SK-N-SH (cell line): ENCODE measurements around the gene TVP23C.
"Not testable (repeated sequence)": the region's sequence is repeated elsewhere in the genome, so short reads cannot be mapped to it uniquely, and the experiment has no call there.

Experiments used
- CHD2 ChIP-seq: fragments of 150-350 bp; IDR thresholded peaks from 2 replicates; pipeline ENCODE4 v1.6.1; 2018; ENCODE audit warnings: low read length; ENCODE audit not compliant: partially characterized antibody
- EP300 ChIP-seq, 2 experiments: IDR thresholded peaks; 2 replicates each; pipeline versions ENCODE4 v1.4.0 to v1.6.1; 2012; ENCODE audit warnings: borderline replicate concordance in 1 of 2, low read depth in 1 of 2, low read length in 1 of 2
- GABPA ChIP-seq: IDR thresholded peaks from 2 replicates; pipeline ENCODE4 v1.4.0; 2012; ENCODE audit warnings: low read depth, mild to moderate bottlenecking
- RAD21 ChIP-seq: IDR thresholded peaks from 2 replicates; pipeline ENCODE4 v1.6.1; 2012; ENCODE audit warnings: mild to moderate bottlenecking, low read length
- TAF1 ChIP-seq: IDR thresholded peaks from 2 replicates; pipeline ENCODE4 v1.6.1; 2012; ENCODE audit warnings: low read depth, mild to moderate bottlenecking, low read length, moderate library complexity, borderline replicate concordance
- TCF12 ChIP-seq: IDR thresholded peaks from 2 replicates; pipeline ENCODE4 v1.4.0; 2012
- TF ChIP-seq, protein P1 (sequence below): fragments of 200-600 bp; sonication (generic); IDR thresholded peaks from 2 replicates; pipeline ENCODE4 v1.6.1; 2017; ENCODE audit warnings: antibody characterized with exemption, mild to moderate bottlenecking, moderate library complexity
- TF ChIP-seq, protein P2 (sequence below): IDR thresholded peaks from 2 replicates; pipeline ENCODE4 v1.6.1; 2012; ENCODE audit warnings: mild to moderate bottlenecking, low read depth, low read length, moderate library complexity
- TF ChIP-seq, protein P3 (sequence below): fragments of 150-350 bp; IDR thresholded peaks from 2 replicates; pipeline ENCODE4 v1.6.1; 2016; ENCODE audit warnings: mild to moderate bottlenecking, low read depth, low read length

DNA sequence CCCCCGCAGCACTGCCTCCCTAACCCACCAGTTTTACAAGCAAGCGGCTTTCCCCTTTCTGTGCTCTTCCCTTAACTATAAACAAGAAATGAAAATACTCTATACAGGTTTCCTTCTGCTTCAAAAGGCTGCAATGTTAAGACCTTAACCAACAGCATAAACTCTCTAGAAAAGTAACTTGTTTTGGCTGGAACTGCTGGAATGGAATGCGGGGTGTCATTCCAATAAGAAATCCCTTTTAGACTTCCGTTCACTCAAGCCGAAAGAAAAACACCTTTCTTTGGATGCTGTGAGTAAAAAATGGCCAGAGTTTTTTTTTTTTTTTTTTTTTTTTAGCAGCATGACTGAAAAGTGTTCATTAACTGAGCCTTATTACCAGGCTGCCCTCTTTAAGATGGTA, 28.7 kb upstream of the TVP23C start:
- TF ChIP-seq, protein P1, sequence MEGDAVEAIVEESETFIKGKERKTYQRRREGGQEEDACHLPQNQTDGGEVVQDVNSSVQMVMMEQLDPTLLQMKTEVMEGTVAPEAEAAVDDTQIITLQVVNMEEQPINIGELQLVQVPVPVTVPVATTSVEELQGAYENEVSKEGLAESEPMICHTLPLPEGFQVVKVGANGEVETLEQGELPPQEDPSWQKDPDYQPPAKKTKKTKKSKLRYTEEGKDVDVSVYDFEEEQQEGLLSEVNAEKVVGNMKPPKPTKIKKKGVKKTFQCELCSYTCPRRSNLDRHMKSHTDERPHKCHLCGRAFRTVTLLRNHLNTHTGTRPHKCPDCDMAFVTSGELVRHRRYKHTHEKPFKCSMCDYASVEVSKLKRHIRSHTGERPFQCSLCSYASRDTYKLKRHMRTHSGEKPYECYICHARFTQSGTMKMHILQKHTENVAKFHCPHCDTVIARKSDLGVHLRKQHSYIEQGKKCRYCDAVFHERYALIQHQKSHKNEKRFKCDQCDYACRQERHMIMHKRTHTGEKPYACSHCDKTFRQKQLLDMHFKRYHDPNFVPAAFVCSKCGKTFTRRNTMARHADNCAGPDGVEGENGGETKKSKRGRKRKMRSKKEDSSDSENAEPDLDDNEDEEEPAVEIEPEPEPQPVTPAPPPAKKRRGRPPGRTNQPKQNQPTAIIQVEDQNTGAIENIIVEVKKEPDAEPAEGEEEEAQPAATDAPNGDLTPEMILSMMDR = not testable (repeated sequence)
- not testable (repeated sequence) for TF ChIP-seq EP300 (IDR thresholded peaks at IDR 0.05; ENCODE audit: borderline replicate concordance in 1 of 2, low read depth in 1 of 2, low read length in 1 of 2); TCF12; TAF1; RAD21; CHD2; GABPA
- TF ChIP-seq, protein P2, sequence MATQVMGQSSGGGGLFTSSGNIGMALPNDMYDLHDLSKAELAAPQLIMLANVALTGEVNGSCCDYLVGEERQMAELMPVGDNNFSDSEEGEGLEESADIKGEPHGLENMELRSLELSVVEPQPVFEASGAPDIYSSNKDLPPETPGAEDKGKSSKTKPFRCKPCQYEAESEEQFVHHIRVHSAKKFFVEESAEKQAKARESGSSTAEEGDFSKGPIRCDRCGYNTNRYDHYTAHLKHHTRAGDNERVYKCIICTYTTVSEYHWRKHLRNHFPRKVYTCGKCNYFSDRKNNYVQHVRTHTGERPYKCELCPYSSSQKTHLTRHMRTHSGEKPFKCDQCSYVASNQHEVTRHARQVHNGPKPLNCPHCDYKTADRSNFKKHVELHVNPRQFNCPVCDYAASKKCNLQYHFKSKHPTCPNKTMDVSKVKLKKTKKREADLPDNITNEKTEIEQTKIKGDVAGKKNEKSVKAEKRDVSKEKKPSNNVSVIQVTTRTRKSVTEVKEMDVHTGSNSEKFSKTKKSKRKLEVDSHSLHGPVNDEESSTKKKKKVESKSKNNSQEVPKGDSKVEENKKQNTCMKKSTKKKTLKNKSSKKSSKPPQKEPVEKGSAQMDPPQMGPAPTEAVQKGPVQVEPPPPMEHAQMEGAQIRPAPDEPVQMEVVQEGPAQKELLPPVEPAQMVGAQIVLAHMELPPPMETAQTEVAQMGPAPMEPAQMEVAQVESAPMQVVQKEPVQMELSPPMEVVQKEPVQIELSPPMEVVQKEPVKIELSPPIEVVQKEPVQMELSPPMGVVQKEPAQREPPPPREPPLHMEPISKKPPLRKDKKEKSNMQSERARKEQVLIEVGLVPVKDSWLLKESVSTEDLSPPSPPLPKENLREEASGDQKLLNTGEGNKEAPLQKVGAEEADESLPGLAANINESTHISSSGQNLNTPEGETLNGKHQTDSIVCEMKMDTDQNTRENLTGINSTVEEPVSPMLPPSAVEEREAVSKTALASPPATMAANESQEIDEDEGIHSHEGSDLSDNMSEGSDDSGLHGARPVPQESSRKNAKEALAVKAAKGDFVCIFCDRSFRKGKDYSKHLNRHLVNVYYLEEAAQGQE = not testable (repeated sequence)
- TF ChIP-seq, protein P3, sequence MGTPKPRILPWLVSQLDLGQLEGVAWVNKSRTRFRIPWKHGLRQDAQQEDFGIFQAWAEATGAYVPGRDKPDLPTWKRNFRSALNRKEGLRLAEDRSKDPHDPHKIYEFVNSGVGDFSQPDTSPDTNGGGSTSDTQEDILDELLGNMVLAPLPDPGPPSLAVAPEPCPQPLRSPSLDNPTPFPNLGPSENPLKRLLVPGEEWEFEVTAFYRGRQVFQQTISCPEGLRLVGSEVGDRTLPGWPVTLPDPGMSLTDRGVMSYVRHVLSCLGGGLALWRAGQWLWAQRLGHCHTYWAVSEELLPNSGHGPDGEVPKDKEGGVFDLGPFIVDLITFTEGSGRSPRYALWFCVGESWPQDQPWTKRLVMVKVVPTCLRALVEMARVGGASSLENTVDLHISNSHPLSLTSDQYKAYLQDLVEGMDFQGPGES = not testable (repeated sequence)
